ENCODE results near the gene SCCPDH.

GRCh38 chr1:246790833-246791232 lies 66.6 kb downstream of the SCCPDH start:
- TF ChIP-seq BHLHE40 (IDR thresholded peaks at IDR 0.05; ENCODE audit: borderline replicate concordance): no peak
- TF ChIP-seq ELF4 (IDR thresholded peaks at IDR 0.05): no peak
- TF ChIP-seq SP1 (IDR thresholded peaks at IDR 0.05): no peak
- no peak for TF ChIP-seq SUZ12 (IDR thresholded peaks at IDR 0.05)

Measured in HEK293T (cell line).